Esophagus muscularis mucosa (tissue), 4 donors: ENCODE data around the gene CARMIL3. TPM values are rescaled to one million over a fixed set of nuclear protein-coding genes. Genes with fewer than 3 reads are reported as not detected.

Experiments
- DNase-seq: peaks from one replicate; pipeline ENCODE4 v3.0.0-alpha.2; 2017; ENCODE audit errors: extremely low spot score
- H3K27ac ChIP-seq, 4 donors: fragments of 200-600 bp; sonication (generic); replicated peaks in 1 of 4; 1 replicate in 3 of 4; 2 replicates in 1 of 4; pipeline ENCODE4 v1.5.1; 2016 to 2019; ENCODE audit warnings: mild to moderate bottlenecking in 1 of 4
- H3K27me3 ChIP-seq, 4 donors: fragments of 200-600 bp; sonication (generic); one replicate each; pipeline versions ENCODE4 v1.5.1 to v1.6.0; 2016 to 2019
- H3K36me3 ChIP-seq, 4 donors: fragments of 200-600 bp; sonication (generic); one replicate each; pipeline ENCODE4 v1.5.1; 2016 to 2019
- H3K4me1 ChIP-seq, 4 donors: fragments of 200-600 bp; sonication (generic); one replicate each; pipeline ENCODE4 v1.5.1; 2016 to 2019
- H3K4me3 ChIP-seq, 4 donors: fragments of 200-600 bp; sonication (generic); 1 replicate in 2 of 4; 2 replicates in 2 of 4; pipeline ENCODE4 v1.5.1; 2016 to 2019; ENCODE audit warnings: mild to moderate bottlenecking in 4 of 4, moderate library complexity in 1 of 4
- H3K9me3 ChIP-seq, 4 donors: fragments of 200-600 bp; sonication (generic); 1 replicate in 3 of 4; 2 replicates in 1 of 4; pipeline ENCODE4 v1.5.1; 2016 to 2019
- CTCF ChIP-seq, 3 experiments: fragments of 200-600 bp in 2 of 3; fragments of 450-650 bp in 1 of 3; sonication (generic) in 2 of 3; IDR thresholded peaks; one replicate each; pipeline ENCODE4 v1.5.1; 2017 to 2019; ENCODE audit warnings: antibody characterized with exemption in 3 of 3, mild to moderate bottlenecking in 2 of 3, moderate library complexity in 1 of 3
- EP300 ChIP-seq: sonication (generic); formaldehyde crosslinking; IDR thresholded peaks from one replicate; pipeline ENCODE4 v1.6.1; 2017; ENCODE audit warnings: antibody characterized with exemption
- POLR2A ChIP-seq: fragments of 450-650 bp; IDR thresholded peaks from one replicate; pipeline ENCODE4 v1.6.1; 2017; ENCODE audit warnings: antibody characterized with exemption, moderate library complexity, mild to moderate bottlenecking, low read depth
- POLR2AphosphoS5 ChIP-seq, 2 donors: sonication (generic); formaldehyde crosslinking; IDR thresholded peaks; one replicate each; pipeline ENCODE4 v1.6.1; 2017; ENCODE audit warnings: antibody characterized with exemption in 2 of 2
- WGBS: methylation state at CpG from one replicate; pipeline ENCODE4 v1.1.5; 2018; 5-methylcytosine and 5-hydroxymethylcytosine counted together
- intact Hi-C: fragments of 100-400 bp; cut with DNase I; formaldehyde crosslinking; loops from one replicate; pipeline ENCODE4 v1.15.1; 2023
- total RNA-seq, 4 donors: library from RNA; depleted of rRNA; stranded (reverse); fragments of >200 nt; gene quantifications; one replicate each; pipeline versions ENCODE4 v1.1.0 to v1.2.1, GENCODE V29; 2016

Gene CARMIL3
- total RNA-seq, 4 donors from 2014 or later: 0.17 to 0.29 TPM; not detected in 2

GRCh38 chr14:24060984-24061913, 9.4 kb downstream of the CARMIL3 start:
- intact Hi-C loops: no loop called here
- WGBS: 100% methylated on average over 4 of the region's 7 CpGs
- H3K27ac ChIP-seq: no peak overlapping the region
- TF ChIP-seq POLR2AphosphoS5 (IDR thresholded peaks at IDR 0.05) (no peak), CTCF (IDR thresholded peaks at IDR 0.05) (no peak), POLR2A (no peak), EP300 (no peak)
- no peak overlapping the region for H3K4me3 ChIP-seq
- peaks cover 0 to 9% (median 4%) of the 10 kb centered on the region in 4 donors for H3K4me1 ChIP-seq
- H3K9me3 ChIP-seq: no peaks in the 10 kb centered on the region
- no peak for DNase-seq
- peaks cover 0 to 7% (median 0%) of the 10 kb centered on the region in 4 donors for H3K27me3 ChIP-seq
- H3K36me3 ChIP-seq: no peaks in the 10 kb centered on the region

GRCh38 chr14:24062216-24062980, 10.6 kb downstream of the CARMIL3 start:
- no peak overlapping the region for H3K27ac ChIP-seq
- WGBS: 82% methylated on average over 4 of the region's 14 CpGs
- intact Hi-C loops: no loop called here

GRCh38 chr14:24063263-24063836, 11.5 kb downstream of the CARMIL3 start:
- peaks cover 0 to 5% (median 3%) of the 10 kb centered on the region in 4 donors for H3K4me1 ChIP-seq
- H3K4me3 ChIP-seq: no peak overlapping the region
- 86% methylated on average over 2 of the region's 4 CpGs for WGBS
- no peaks in the 10 kb centered on the region for H3K27me3 ChIP-seq
- H3K27ac ChIP-seq: no peak overlapping the region
- TF ChIP-seq EP300 (no peak), POLR2A (no peak), POLR2AphosphoS5 (IDR thresholded peaks at IDR 0.05) (no peak), CTCF (IDR thresholded peaks at IDR 0.05) (no peak)
- H3K36me3 ChIP-seq: no peaks in the 10 kb centered on the region
- intact Hi-C loops: no loop called here
- no peaks in the 10 kb centered on the region for H3K9me3 ChIP-seq
- no peak for DNase-seq

More at GRCh38 chr14:24062216-24062980, 10.6 kb downstream of the CARMIL3 start:
- Histone ChIP-seq H3K4me1 (peaks cover 0 to 9% (median 4%) of the 10 kb centered on the region in 4 donors), H3K4me3 (no peak overlapping the region), H3K36me3 (no peaks in the 10 kb centered on the region), H3K9me3 (no peaks in the 10 kb centered on the region), H3K27me3 (peaks cover 0 to 5% (median 0%) of the 10 kb centered on the region in 4 donors)
- TF ChIP-seq CTCF (IDR thresholded peaks at IDR 0.05): no peak
- TF ChIP-seq EP300: no peak
- TF ChIP-seq POLR2A: no peak
- DNase-seq: no peak

- no peaks in the 10 kb centered on the region for H3K4me1 ChIP-seq
- DNase-seq: no peak
- TF ChIP-seq CTCF (IDR thresholded peaks at IDR 0.05) (no peak), EP300 (no peak)
- no peaks in the 10 kb centered on the region for H3K27me3 ChIP-seq
- intact Hi-C loops: no loop called here
- H3K4me3 ChIP-seq: no peak overlapping the region
- H3K9me3 ChIP-seq: no peaks in the 10 kb centered on the region
- no peak overlapping the region for H3K27ac ChIP-seq
- WGBS: 63% methylated on average over 6 of the region's 7 CpGs
- no peaks in the 10 kb centered on the region for H3K36me3 ChIP-seq
Observed at GRCh38 chr14:24064091-24064795, 12.4 kb downstream of the CARMIL3 start.
